Activated naive CD4-positive, alpha-beta T cell treated with anti-CD3 and anti-CD28 coated beads, Interleukin-2, amount 50 U/mL, for 24 hours (primary cell): ENCODE measurements around the gene ZBTB39.
"Not testable (repeated sequence)": the region's sequence is repeated elsewhere in the genome, so short reads cannot be mapped to it uniquely, and the experiment has no call there.

Experiments
- H3K27ac Mint-ChIP-seq: one replicate; pipeline ENCODE4 v1.8.0; 2021; ENCODE audit warnings: mild to moderate bottlenecking, mixed read lengths
- H3K27me3 Mint-ChIP-seq: one replicate; pipeline ENCODE4 v1.8.0; 2021; ENCODE audit warnings: mixed read lengths
- H3K36me3 Mint-ChIP-seq: one replicate; pipeline ENCODE4 v1.8.0; 2021; ENCODE audit warnings: mixed read lengths
- H3K4me1 Mint-ChIP-seq: one replicate; pipeline ENCODE4 v1.8.0; 2021; ENCODE audit warnings: mixed read lengths
- H3K4me3 Mint-ChIP-seq: one replicate; pipeline ENCODE4 v1.8.0; 2021; ENCODE audit warnings: mild to moderate bottlenecking, mixed read lengths
- H3K9me3 Mint-ChIP-seq: one replicate; pipeline ENCODE4 v1.8.0; 2021; ENCODE audit warnings: mixed read lengths

The ZBTB39 gene

DNA sequence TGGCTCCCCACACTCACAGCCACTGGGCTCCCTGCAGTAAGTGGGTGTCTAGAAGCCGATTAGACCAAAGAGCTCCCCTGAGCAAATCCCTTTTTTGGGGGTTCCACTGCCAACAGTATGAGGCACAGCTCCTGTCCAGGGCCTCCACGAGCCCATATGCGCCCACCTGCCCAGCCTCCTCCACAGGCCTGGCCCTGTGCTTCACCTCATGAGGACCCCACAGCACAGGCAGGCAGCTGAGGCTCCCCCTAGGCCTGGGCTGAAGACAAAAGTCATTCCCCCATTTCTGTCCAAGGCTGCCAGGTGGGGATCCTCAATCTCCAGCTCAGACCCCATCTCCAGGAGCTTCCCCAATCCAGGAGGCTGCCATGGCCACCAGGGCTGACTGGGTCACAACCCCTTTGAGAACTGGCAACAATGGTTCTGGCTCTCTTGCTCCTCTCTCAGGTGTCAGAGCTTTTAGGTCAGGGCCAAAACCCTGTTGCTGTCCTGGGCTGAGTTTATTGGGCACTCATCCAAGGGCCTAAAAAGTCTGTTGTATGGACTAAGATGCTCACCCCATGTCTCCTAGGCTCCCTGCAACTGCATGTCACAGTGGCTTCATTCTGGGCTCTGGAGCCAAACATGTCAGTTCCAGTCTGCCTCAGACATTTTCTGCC lies 23.6 kb downstream of the ZBTB39 start:
- not testable (repeated sequence) for H3K9me3 Mint-ChIP-seq, H3K4me3 Mint-ChIP-seq, H3K27ac Mint-ChIP-seq, H3K4me1 Mint-ChIP-seq, H3K27me3 Mint-ChIP-seq, H3K36me3 Mint-ChIP-seq

DNA sequence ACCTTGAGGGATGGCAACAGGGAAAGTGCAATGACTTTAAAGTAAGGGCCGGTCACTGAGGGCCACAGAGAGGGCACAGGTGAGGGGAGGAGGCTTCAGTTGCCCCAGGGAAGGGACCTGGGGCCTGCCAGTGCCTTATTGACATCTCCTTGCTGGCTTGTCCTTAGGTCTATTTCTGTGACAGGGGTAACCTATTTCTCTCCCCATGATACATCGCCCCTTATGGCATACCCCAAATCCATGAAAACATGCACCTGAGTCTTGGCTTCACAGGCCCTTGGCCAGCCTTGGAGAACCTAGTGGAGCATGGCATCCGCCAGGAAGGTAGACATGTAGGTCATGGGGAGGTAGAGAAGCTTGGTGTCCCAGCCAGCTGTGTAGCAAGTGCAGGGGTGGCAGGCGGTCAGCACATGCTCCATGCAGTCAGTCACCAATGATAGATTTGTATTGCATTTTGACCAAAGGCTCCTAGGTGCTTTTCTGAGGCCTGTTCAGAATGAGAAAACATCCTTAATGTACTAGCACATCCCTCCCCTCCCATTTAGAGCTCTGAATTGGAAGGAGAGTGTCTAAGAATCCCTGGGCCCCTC lies 25.3 kb downstream of the ZBTB39 start:
- H3K4me1 Mint-ChIP-seq = no peaks in the 10 kb centered on the region
- H3K27me3 Mint-ChIP-seq = no peaks in the 10 kb centered on the region
- H3K27ac Mint-ChIP-seq = no peak overlapping the region
- H3K4me3 Mint-ChIP-seq = no peak overlapping the region
- peaks cover 2% of the 10 kb centered on the region for H3K36me3 Mint-ChIP-seq
- no peaks in the 10 kb centered on the region for H3K9me3 Mint-ChIP-seq

DNA sequence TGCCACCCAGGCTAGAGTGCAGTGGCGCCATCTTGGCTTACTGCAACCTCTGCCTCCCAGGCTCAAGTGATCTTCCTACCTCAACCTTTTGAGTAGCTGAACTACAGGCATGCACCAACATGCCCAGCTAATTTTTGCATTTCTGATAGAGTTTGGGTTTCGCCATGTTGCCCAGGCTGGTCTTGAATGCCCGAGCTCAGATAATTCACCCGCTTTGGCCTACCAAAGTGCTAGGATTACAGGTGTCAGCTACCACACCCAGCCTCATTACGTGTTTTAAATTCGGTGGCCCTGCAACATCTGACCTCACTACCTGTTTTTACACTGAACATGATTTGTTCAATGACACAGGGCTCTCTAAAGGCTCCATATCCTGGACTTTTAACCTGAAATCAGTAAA lies 26.1 kb downstream of the ZBTB39 start:
- H3K27ac Mint-ChIP-seq = no peak overlapping the region
- peaks cover 2% of the 10 kb centered on the region for H3K36me3 Mint-ChIP-seq
- no peaks in the 10 kb centered on the region for H3K9me3 Mint-ChIP-seq
- H3K27me3 Mint-ChIP-seq = no peaks in the 10 kb centered on the region
- no peak overlapping the region for H3K4me3 Mint-ChIP-seq
- no peaks in the 10 kb centered on the region for H3K4me1 Mint-ChIP-seq

DNA sequence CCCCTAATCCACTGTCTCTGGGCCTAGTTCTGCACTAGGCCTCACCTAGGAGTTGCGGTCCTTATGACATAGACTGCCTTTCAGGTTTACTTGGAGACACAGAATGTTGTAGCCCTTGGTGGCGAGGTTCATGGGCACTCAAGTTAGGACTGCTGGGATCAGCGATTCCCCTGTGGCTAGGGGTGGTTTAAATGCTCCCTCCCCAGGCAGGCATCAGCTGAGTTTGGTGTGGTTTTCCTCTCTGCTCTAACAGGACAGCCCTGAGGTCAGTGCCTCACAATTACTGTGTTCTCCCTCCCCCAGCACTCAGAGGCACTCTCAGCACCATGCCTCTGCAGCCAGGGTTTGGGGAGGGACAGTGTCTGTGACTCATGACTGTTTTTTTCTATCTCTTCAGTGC lies 26.7 kb downstream of the ZBTB39 start:
- Mint-ChIP-seq H3K4me3 (no peak overlapping the region), H3K27me3 (no peaks in the 10 kb centered on the region), H3K36me3 (peaks cover 2% of the 10 kb centered on the region), H3K27ac (no peak overlapping the region), H3K4me1 (no peaks in the 10 kb centered on the region), H3K9me3 (no peaks in the 10 kb centered on the region)

DNA sequence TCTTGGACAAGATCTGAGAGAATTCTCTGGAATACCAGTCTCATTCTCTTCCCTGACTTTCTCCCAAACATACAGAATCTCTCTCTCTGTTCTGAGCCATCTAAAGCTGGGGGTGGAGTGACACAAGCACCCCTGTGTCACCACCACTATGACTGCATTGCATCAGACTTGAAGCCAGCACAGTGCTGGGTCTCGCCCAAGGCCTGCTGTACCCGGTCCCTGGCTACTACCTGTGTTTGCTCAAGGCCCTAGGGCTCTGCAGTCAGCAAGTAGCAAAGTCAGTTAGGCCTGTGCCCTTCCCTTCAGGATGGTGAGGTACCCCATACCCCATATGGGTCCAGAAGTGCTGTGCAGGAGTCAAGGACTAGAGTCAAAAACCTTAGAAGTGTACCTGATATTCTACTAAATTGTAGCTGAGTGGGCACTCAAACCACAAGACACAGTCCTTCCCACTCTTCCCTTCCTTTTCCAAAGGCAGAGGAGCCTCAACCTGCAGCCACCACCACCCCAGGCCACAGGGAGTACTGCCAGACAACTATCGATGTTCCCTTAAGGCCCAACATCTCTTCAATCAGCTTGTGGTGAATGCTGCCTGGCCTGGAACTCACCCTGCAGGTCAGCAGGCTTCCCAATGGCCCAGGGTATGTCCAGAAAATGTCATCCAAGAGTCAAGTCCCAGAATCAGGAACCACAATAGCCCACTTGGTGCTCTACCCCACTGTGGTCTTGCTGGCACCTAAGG lies 27.8 kb downstream of the ZBTB39 start:
- Mint-ChIP-seq H3K9me3 (no peaks in the 10 kb centered on the region), H3K27ac (no peak overlapping the region), H3K4me1 (no peaks in the 10 kb centered on the region), H3K4me3 (no peak overlapping the region), H3K36me3 (peaks cover 2% of the 10 kb centered on the region), H3K27me3 (no peaks in the 10 kb centered on the region)

DNA sequence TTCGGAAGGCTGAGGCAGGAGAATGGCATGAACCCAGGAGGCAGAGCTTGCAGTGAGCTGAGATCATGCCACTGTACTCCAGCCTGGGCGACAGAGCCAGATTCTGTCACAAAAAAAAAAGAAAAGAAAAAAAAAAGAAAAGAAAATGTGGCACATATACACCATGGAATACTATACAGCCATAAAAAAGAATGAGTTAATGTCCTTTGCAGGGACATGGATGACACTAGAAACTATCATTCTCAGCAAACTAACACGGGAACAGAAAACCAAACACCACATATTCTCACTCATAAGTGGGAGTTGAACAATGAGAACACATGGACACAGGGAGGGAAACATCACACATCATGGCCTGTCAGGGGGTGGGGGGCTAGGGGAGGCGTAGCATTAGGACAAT lies 29.0 kb downstream of the ZBTB39 start:
- not testable (repeated sequence) for H3K4me1 Mint-ChIP-seq, H3K27me3 Mint-ChIP-seq, H3K27ac Mint-ChIP-seq, H3K4me3 Mint-ChIP-seq, H3K36me3 Mint-ChIP-seq, H3K9me3 Mint-ChIP-seq

DNA sequence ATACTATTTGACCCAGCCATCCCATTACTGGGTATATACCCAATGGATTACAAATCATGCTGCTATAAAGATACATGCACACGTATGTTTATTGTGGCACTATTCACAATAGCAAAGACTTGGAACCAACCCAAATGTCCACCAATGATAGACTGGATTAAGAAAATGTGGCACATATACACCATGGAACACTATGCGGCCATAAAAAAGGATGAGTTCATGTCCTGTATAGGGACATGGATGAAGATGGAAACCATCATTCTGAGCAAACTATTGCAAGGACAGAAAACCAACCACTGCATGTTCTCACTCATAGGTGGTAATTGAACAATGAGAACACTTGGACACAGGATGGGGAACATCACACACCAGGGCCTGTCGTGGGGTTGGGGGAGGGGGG lies 32.1 kb downstream of the ZBTB39 start:
- H3K27me3 Mint-ChIP-seq, H3K4me3 Mint-ChIP-seq, H3K4me1 Mint-ChIP-seq, H3K27ac Mint-ChIP-seq, H3K9me3 Mint-ChIP-seq, H3K36me3 Mint-ChIP-seq: not testable (repeated sequence)

DNA sequence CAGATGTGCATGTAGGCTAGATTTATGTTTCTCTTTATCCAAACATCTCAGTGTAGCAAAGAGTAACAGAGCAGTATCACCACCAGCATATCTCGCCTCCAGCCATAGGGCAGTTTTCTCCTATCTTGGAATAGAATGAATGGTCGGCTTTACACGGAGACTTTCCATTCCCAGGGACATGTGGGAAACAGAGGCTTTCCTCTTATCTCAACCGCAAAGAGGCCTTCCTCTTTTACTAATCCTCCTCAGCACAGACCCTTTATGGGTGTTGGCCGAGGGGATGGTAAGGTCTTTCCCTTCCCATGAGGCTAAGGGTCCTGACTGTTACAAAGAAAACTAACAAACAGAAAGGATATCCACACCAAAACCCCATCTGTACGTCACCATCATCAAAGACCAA lies 37.4 kb downstream of the ZBTB39 start:
- H3K4me1 Mint-ChIP-seq, H3K4me3 Mint-ChIP-seq, H3K36me3 Mint-ChIP-seq: not testable (repeated sequence)

DNA sequence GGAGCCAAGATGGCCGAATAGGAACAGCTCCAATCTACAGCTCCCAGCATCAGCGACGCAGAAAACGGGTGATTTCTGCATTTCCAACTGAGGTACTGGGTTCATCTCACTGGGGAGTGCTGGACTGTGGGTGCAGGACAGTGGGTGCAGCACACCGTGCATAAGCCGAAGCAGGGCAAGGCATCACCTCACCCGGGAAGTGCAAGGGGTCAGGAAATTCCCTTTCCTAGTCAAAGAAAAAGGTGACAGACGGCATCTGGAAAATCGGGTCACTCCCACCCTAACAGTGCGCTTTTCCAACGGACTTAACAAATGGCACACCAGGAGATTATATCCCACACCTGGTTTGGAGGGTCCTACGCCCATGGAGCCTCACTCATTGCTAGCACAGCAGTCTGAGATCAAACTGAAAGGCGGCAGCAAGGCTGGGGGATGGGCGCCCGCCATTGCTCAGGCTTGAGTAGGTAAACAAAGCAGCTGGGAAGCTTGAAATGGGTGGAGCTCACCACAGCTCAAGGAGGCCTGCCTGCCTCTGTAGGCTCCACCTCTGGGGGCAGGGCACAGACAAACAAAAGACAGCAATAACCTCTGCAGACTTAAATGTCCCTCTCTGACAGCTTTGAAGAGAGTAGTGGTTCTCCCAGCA lies 40.2 kb downstream of the ZBTB39 start:
- H3K27ac Mint-ChIP-seq, H3K36me3 Mint-ChIP-seq, H3K9me3 Mint-ChIP-seq, H3K4me1 Mint-ChIP-seq, H3K27me3 Mint-ChIP-seq, H3K4me3 Mint-ChIP-seq: not testable (repeated sequence)

More for the DNA sequence above, 37.4 kb downstream of the ZBTB39 start:
- not testable (repeated sequence) for H3K27ac Mint-ChIP-seq, H3K27me3 Mint-ChIP-seq, H3K9me3 Mint-ChIP-seq

DNA sequence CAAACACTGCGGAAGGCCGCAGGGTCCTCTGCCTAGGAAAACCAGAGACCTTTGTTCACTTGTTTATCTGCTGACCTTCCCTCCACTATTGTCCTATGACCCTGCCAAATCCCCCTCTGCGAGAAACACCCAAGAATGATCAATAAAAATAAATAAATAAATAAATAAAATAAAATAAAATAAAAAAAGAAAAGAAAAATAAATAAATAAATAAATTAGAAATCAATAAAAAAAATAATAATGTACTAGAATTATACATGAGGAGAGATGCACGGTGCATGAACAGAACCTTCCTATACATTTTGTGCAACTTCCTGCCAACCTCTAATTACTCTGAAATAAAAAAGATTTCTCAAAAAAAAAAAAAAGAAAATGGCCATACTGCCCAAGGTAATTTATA lies 41.2 kb downstream of the ZBTB39 start:
- not testable (repeated sequence) for H3K9me3 Mint-ChIP-seq, H3K36me3 Mint-ChIP-seq, H3K4me1 Mint-ChIP-seq, H3K4me3 Mint-ChIP-seq, H3K27me3 Mint-ChIP-seq, H3K27ac Mint-ChIP-seq

DNA sequence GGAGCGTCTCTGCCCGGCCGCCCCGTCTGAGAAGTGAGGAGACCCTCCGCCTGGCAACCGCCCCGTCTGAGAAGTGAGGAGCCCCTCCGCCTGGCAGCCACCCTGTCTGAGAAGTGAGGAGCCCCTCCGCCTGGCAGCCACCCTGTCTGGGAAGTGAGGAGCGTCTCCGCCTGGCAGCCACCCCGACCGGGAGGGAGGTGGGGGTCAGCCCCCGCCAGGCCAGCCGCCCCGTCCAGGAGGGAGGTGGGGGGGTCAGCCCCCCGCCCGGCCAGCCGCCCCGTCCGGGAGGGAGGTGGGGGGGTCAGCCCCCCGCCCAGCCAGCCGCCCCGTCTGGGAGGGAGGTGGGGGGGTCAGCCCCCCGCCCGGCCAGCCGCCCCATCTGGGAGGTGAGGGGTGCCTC lies 42.8 kb downstream of the ZBTB39 start:
- not testable (repeated sequence) for H3K27ac Mint-ChIP-seq, H3K36me3 Mint-ChIP-seq, H3K27me3 Mint-ChIP-seq, H3K4me1 Mint-ChIP-seq, H3K9me3 Mint-ChIP-seq, H3K4me3 Mint-ChIP-seq

DNA sequence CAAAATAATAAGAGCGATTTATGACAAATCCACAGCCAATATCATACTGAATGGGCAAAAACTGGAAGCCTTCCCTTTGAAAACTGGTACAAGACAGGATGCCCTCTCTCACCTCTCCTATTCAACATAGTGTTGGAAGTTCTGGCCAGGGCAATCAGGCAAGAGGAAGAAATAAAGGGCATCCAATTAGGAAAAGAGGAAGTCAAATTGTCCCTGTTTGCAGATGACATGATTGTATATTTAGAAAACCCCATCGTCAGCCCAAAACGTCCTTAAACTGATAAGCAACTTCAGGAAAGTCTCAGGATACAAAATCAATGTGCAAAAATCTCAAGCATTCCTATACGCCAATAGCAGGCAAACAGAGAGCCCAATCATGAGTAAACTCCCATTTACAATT lies 44.1 kb downstream of the ZBTB39 start:
- not testable (repeated sequence) for H3K27me3 Mint-ChIP-seq

DNA sequence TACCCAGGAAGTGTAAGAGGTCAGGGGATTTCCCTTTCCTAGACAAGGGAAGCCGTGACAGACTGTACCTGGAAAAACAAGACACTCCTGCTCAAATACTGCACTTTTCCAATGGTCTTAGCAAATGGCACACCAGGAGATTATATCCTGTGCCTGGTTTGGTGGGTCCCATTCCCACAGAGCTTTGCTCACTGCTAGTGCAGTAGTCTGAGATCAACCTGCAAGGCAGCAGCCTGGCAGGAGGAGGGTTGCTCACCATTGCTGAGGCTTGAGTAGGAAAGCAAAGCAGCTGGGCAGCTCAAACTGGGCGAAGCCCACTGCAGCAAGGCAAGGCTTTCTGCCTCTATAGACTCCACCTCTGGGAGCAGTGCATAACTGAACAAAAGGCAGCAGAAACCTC lies 47.9 kb downstream of the ZBTB39 start:
- Mint-ChIP-seq H3K4me1 (no peaks in the 10 kb centered on the region), H3K36me3 (peaks cover 2% of the 10 kb centered on the region), H3K27ac (no peak overlapping the region), H3K9me3 (no peaks in the 10 kb centered on the region), H3K4me3 (no peak overlapping the region), H3K27me3 (no peaks in the 10 kb centered on the region)

More for the DNA sequence above, 44.1 kb downstream of the ZBTB39 start:
- not testable (repeated sequence) for H3K4me1 Mint-ChIP-seq, H3K36me3 Mint-ChIP-seq, H3K27ac Mint-ChIP-seq, H3K4me3 Mint-ChIP-seq, H3K9me3 Mint-ChIP-seq

DNA sequence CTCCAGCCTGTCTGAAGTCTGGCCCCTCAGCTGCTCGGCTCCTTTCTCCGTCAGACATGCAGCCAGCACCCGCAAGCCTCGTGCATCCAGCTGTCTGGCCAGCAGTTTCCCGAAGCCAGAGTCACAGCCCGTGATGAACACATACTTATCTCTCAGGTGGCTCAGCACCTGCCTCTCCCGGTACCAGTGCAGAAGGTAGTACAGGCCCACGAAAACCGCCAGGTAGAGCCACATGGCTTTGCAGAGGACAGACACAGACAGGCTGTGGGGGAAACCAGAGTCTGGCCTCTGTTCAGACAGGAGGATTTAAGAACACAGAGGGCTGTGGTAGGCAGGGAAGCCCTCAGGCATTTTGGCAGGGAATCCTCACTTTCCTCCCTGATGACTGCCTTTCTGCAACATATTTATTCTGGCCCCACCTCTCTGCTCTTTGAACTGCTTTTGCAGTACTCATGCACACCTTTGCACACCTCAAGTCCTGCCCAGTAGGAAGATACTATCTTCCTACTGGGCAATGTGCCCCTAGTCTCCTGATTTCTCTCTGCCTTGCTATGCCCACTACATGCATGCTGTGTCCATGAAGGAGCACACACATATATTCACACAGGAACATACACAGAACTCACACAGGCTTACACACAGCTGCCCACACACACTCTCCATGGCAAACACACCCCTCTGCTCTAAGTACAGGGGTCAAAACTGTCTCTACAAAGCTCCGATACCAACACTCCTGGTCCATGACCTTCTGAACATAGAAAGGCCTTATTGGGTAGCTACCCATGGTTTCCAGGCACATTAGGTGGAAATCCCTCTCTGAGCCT lies 48.9 kb downstream of the ZBTB39 start, which contains the start of gene RDH16:
RDH16 (minus strand) TSS at position 380 of the 824 bp plus-strand sequence; CDS start at position 234, 146 bp downstream.
- no peaks in the 10 kb centered on the region for H3K27me3 Mint-ChIP-seq
- H3K9me3 Mint-ChIP-seq = no peaks in the 10 kb centered on the region
- no peaks in the 10 kb centered on the region for H3K4me1 Mint-ChIP-seq
- no peak within 1 kb of the TSS for H3K27ac Mint-ChIP-seq
- peaks cover 2% of the 10 kb centered on the region for H3K36me3 Mint-ChIP-seq
- H3K4me3 Mint-ChIP-seq = no peak within 1 kb of the TSS

DNA sequence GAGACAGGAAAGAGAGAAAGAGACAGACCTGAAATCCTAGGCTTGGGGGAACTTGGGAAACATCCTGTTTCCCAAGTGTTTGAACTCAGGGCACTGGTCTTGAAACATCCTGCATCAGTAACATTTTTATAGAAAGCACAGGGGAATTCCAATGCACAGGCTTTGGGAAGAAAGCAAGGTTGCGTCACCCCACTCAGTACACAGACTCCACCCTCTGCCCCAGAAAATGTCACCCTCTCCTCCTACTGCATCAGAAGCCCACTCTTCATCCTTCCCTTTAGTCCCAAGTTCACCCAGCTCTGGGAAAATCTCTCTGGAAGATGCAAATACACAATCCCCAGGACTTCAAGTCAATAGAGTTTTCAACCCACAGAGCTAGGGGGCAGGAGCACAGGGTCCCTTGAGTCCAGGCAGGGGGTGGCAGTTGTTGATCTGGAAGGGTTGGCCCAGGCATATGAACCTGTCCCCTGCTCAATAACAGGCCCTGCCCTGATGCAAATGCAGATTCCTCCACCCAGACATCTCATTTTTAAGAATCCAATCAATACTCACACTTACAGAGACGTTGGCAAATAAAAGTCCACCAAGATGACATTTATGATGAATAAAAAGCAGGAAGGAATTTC lies 50.6 kb downstream of the ZBTB39 start:
- no peak overlapping the region for H3K4me3 Mint-ChIP-seq
- no peak overlapping the region for H3K27ac Mint-ChIP-seq
- no peaks in the 10 kb centered on the region for H3K27me3 Mint-ChIP-seq
- peaks cover 2% of the 10 kb centered on the region for H3K36me3 Mint-ChIP-seq
- H3K9me3 Mint-ChIP-seq = no peaks in the 10 kb centered on the region
- H3K4me1 Mint-ChIP-seq = no peaks in the 10 kb centered on the region
